CD14-positive monocyte (primary cell): ENCODE results near the gene STARD13. TPM values are rescaled to one million over a fixed set of nuclear protein-coding genes. Genes with fewer than 3 reads are reported as not detected.

ENCODE experiments used
- DNase-seq, 3 donors: peaks; one replicate each; pipeline ENCODE4 v3.0.0-alpha.2; 2011 to 2022
- H2AFZ ChIP-seq: 2 replicates; pipeline ENCODE4 v1.6.0; 2012; ENCODE audit warnings: mild to moderate bottlenecking, low read depth, low read length, inconsistent platforms; ENCODE audit not compliant: insufficient read depth, poor library complexity, severe bottlenecking
- H3K27ac ChIP-seq, 2 donors: 1 replicate in 1 of 2; 2 replicates in 1 of 2; pipeline ENCODE4 v1.5.1; 2012 to 2013; ENCODE audit warnings: low read length in 2 of 2, control low read depth in 1 of 2, inconsistent platforms in 1 of 2, low read depth in 1 of 2, mild to moderate bottlenecking in 1 of 2
- H3K27me3 ChIP-seq, 2 donors: one replicate each; pipeline versions ENCODE4 v1.6.0 to v1.6.1; 2011 to 2013; ENCODE audit warnings: low read length in 2 of 2; ENCODE audit not compliant: control insufficient read depth in 2 of 2, insufficient read depth in 2 of 2
- H3K36me3 ChIP-seq, 2 donors: replicated peaks in 1 of 2; 1 replicate in 1 of 2; 2 replicates in 1 of 2; pipeline versions ENCODE4 v1.5.1 to v1.6.1; 2012 to 2013; ENCODE audit warnings: low read length in 2 of 2, control low read depth in 1 of 2, inconsistent platforms in 1 of 2, mild to moderate bottlenecking in 1 of 2; ENCODE audit not compliant: insufficient read depth in 2 of 2, control insufficient read depth in 1 of 2
- H3K4me1 ChIP-seq, 2 donors: 1 replicate in 1 of 2; 2 replicates in 1 of 2; pipeline versions ENCODE4 v1.5.1 to v1.6.1; 2012 to 2013; ENCODE audit warnings: low read length in 2 of 2, control low read depth in 1 of 2, inconsistent platforms in 1 of 2, mild to moderate bottlenecking in 1 of 2, moderate library complexity in 1 of 2; ENCODE audit not compliant: insufficient read depth in 2 of 2, control insufficient read depth in 1 of 2
- H3K4me2 ChIP-seq: replicated peaks from 2 replicates; pipeline ENCODE3; 2012; ENCODE audit warnings: low read length, moderate library complexity, mild to moderate bottlenecking; ENCODE audit not compliant: poor library complexity, severe bottlenecking; ENCODE audit errors: extremely low read depth
- H3K4me3 ChIP-seq, 3 experiments: fragments of 200-600 bp in 1 of 3; sonication (generic) in 1 of 3; replicated peaks in 1 of 3; 1 replicate in 2 of 3; 2 replicates in 1 of 3; pipeline ENCODE4 v1.5.1; 2011 to 2013; ENCODE audit warnings: low read length in 3 of 3, mild to moderate bottlenecking in 3 of 3, control low read depth in 2 of 3, low read depth in 2 of 3, inconsistent platforms in 1 of 3, moderate library complexity in 1 of 3
- H3K79me2 ChIP-seq: 2 replicates; pipeline ENCODE4 v1.6.0; 2012; ENCODE audit warnings: mild to moderate bottlenecking, control low read depth, inconsistent platforms, low read length, moderate library complexity; ENCODE audit not compliant: insufficient read depth
- H3K9ac ChIP-seq: 2 replicates; pipeline ENCODE4 v1.6.0; 2017; ENCODE audit warnings: low read length, mild to moderate bottlenecking; ENCODE audit not compliant: insufficient read depth, poor library complexity, severe bottlenecking
- H3K9me3 ChIP-seq, 2 donors: replicated peaks in 1 of 2; 1 replicate in 1 of 2; 2 replicates in 1 of 2; pipeline versions ENCODE4 v1.5.1 to v1.6.1; 2012 to 2013; ENCODE audit warnings: low read length in 2 of 2, control low read depth in 1 of 2; ENCODE audit not compliant: control insufficient read depth in 1 of 2, insufficient read depth in 1 of 2
- H4K20me1 ChIP-seq: 2 replicates; pipeline ENCODE4 v1.6.0; 2012; ENCODE audit warnings: mild to moderate bottlenecking, low read length, control low read depth, moderate library complexity; ENCODE audit not compliant: insufficient read depth
- H3K27ac Mint-ChIP-seq, 7 donors: one replicate each; pipeline ENCODE4 v1.8.0; 2020; ENCODE audit warnings: mild to moderate bottlenecking in 7 of 7, mixed read lengths in 7 of 7, moderate library complexity in 6 of 7, inconsistent platforms in 2 of 7
- H3K27me3 Mint-ChIP-seq, 3 donors: one replicate each; pipeline ENCODE4 v1.8.0; 2021 to 2022; ENCODE audit warnings: low read depth in 3 of 3, mild to moderate bottlenecking in 3 of 3, mixed read lengths in 3 of 3, moderate library complexity in 3 of 3, inconsistent platforms in 1 of 3
- H3K36me3 Mint-ChIP-seq, 2 donors: one replicate each; pipeline ENCODE4 v1.8.0; 2020; ENCODE audit warnings: mixed read lengths in 2 of 2, inconsistent platforms in 1 of 2, mild to moderate bottlenecking in 1 of 2
- H3K4me1 Mint-ChIP-seq: one replicate; pipeline ENCODE4 v1.8.0; 2020; ENCODE audit warnings: mild to moderate bottlenecking, mixed read lengths
- H3K4me3 Mint-ChIP-seq, 2 donors: one replicate each; pipeline ENCODE4 v1.8.0; 2020; ENCODE audit warnings: mild to moderate bottlenecking in 2 of 2, mixed read lengths in 2 of 2, moderate library complexity in 1 of 2
- H3K9me3 Mint-ChIP-seq, 7 donors: one replicate each; pipeline ENCODE4 v1.8.0; 2020 to 2022; ENCODE audit warnings: mixed read lengths in 7 of 7, mild to moderate bottlenecking in 6 of 7, moderate library complexity in 6 of 7, inconsistent platforms in 2 of 7
- CTCF ChIP-seq: fragments of 200-600 bp; IDR thresholded peaks from one replicate; pipeline ENCODE4 v1.8.0; 2022; ENCODE audit warnings: antibody characterized with exemption, mild to moderate bottlenecking
- WGBS: methylation state at CpG from one replicate; pipeline ENCODE4 v1.1.5; 2013; ENCODE audit warnings: missing lambda C conversion rate; ENCODE audit not compliant: insufficient coverage; 5-methylcytosine and 5-hydroxymethylcytosine counted together
- intact Hi-C, 2 donors: fragments of 100-400 bp; cut with micrococcal nuclease; formaldehyde crosslinking; loops; one replicate each; pipeline versions ENCODE4 v1.15.0 to v1.15.1; 2023
- polyA plus RNA-seq, 3 donors: library from polyadenylated mRNA; depleted of rRNA in 1 of 3; unstranded in 2 of 3; stranded (reverse) in 1 of 3; fragments of 300-500 nt in 2 of 3; fragments of >200 nt in 1 of 3; fragmentation: Illumina TruSeq in 2 of 3; gene quantifications; 1 replicate in 2 of 3; 2 replicates in 1 of 3; pipeline ENCODE4 v1.2.3, GENCODE V29; 2012 to 2021

STARD13 gene
- polyA plus RNA-seq, 3 donors, result 0.37 to 0.69 (median 0.60) TPM

GRCh38 chr13:33263976-33264619 lies 21.5 kb downstream of the STARD13 start:
- Mint-ChIP-seq H3K9me3 (no peaks in the 10 kb centered on the region), H3K27me3 (no peaks in the 10 kb centered on the region), H3K4me3 (no peak overlapping the region), H3K27ac (peak overlapping the region in 2 of 7 donors; percentile 60 to 64), H3K36me3 (no peaks in the 10 kb centered on the region), H3K4me1 (peaks cover 21% of the 10 kb centered on the region)
- Histone ChIP-seq H3K4me1 (peaks cover 8 to 11% of the 10 kb centered on the region in 2 donors), H3K9ac (no peak overlapping the region), H2AFZ (no peak overlapping the region), H3K27ac (no peak overlapping the region), H3K27me3 (no peaks in the 10 kb centered on the region), H3K36me3 (no peaks in the 10 kb centered on the region), H3K9me3 (no peaks in the 10 kb centered on the region), H3K4me2 (no peak overlapping the region), H4K20me1 (no peaks in the 10 kb centered on the region), H3K4me3 (no peak overlapping the region), H3K79me2 (no peaks in the 10 kb centered on the region)
- no peak for DNase-seq
- intact Hi-C loops, result no loop called here
- WGBS, result 98% methylated on average over 5 of the region's 5 CpGs
- TF ChIP-seq CTCF, result no peak

- no peaks in the 10 kb centered on the region for H3K27me3 Mint-ChIP-seq
- WGBS, result 100% methylated on average over 1 of the region's 5 CpGs
Measured at GRCh38 chr13:33263484-33263883, 22.1 kb downstream of the STARD13 start.

More at GRCh38 chr13:33263484-33263883, 22.1 kb downstream of the STARD13 start:
- Histone ChIP-seq H3K4me2 (no peak overlapping the region), H3K27me3 (no peaks in the 10 kb centered on the region), H3K27ac (peak overlapping the region in 1 of 2 donors; percentile 23), H3K4me3 (no peak overlapping the region), H4K20me1 (no peaks in the 10 kb centered on the region), H2AFZ (no peak overlapping the region), H3K36me3 (no peaks in the 10 kb centered on the region), H3K4me1 (peaks cover 8 to 11% of the 10 kb centered on the region in 2 donors), H3K79me2 (no peaks in the 10 kb centered on the region), H3K9me3 (no peaks in the 10 kb centered on the region), H3K9ac (no peak overlapping the region)
- peak overlapping the region in 1 of 7 donors; percentile 64 for H3K27ac Mint-ChIP-seq
- peaks cover 26% of the 10 kb centered on the region for H3K4me1 Mint-ChIP-seq
- no peak for DNase-seq
- no peak for TF ChIP-seq CTCF
- no peaks in the 10 kb centered on the region for H3K36me3 Mint-ChIP-seq
- H3K9me3 Mint-ChIP-seq, result no peaks in the 10 kb centered on the region
- H3K4me3 Mint-ChIP-seq, result no peak overlapping the region
- intact Hi-C loops, result no loop called here
